ENCODE data around the gene AIFM3. TPM values are rescaled to one million over a fixed set of nuclear protein-coding genes. Genes with fewer than 3 reads are reported as not detected.

The AIFM3 gene
- total and polyA plus RNA-seq, 2 experiments from 2014 or later, result 0.45 to 1.5 TPM

GRCh38 chr22:20995329-20996030, 28.4 kb downstream of the AIFM3 start:
- no peak overlapping the region for H2AFZ ChIP-seq
- H3K4me3 ChIP-seq, result no peak overlapping the region
- no peaks in the 10 kb centered on the region for H3K9me2 ChIP-seq (ENCODE audit: insufficient read depth)
- no peaks in the 10 kb centered on the region for H3K4me1 Mint-ChIP-seq
- H3K4me1 ChIP-seq (ENCODE audit: insufficient read depth), result 0 out of 2 replicates have a peak, but pooled peaks cover under 1% of the 10 kb centered on the region
- no peak overlapping the region for H3K27ac ChIP-seq (ENCODE audit: low read depth)
- no peaks in the 10 kb centered on the region for H3F3A ChIP-seq (replicated peaks; ENCODE audit: low read depth)
- no peak overlapping the region for H3K4me2 ChIP-seq
- no peak overlapping the region for H3K4me3 Mint-ChIP-seq
- H4K20me1 ChIP-seq (replicated peaks; ENCODE audit: insufficient read depth), result no peaks in the 10 kb centered on the region
- peaks cover 17% of the 10 kb centered on the region; the same call in 1 of the 3 replicates for H3K36me3 Mint-ChIP-seq (ENCODE audit: low read depth)
- no peak for TF ChIP-seq NANOG (IDR thresholded peaks at IDR 0.05; ENCODE audit: borderline replicate concordance)
- peaks cover 6% of the 10 kb centered on the region for H3K27me3 Mint-ChIP-seq (ENCODE audit: insufficient read depth, low read depth, poor library complexity)
- no peaks in the 10 kb centered on the region for H3K27me3 ChIP-seq (ENCODE audit: insufficient read depth)
- 0 out of 2 replicates have a peak overlapping the region, but pooled peaks have one; percentile 70 for H3K27ac Mint-ChIP-seq
- no peaks in the 10 kb centered on the region for H3K79me2 ChIP-seq (replicated peaks; ENCODE audit: insufficient read depth)
- no peaks in the 10 kb centered on the region for H3K36me3 ChIP-seq (ENCODE audit: insufficient read depth)
- ATAC-seq, result no peak
- no peaks in the 10 kb centered on the region for H3K9me3 Mint-ChIP-seq
- no peak for DNase-seq (ENCODE audit: low spot score)

- Mint-ChIP-seq H3K27ac (no peak overlapping the region), H3K27me3 (ENCODE audit: insufficient read depth, low read depth, poor library complexity) (peaks cover 8% of the 10 kb centered on the region), H3K9me3 (no peaks in the 10 kb centered on the region), H3K36me3 (ENCODE audit: low read depth) (peaks cover 17% of the 10 kb centered on the region; the same call in 1 of the 3 replicates), H3K4me1 (no peaks in the 10 kb centered on the region), H3K4me3 (no peak overlapping the region)
- no peak for ATAC-seq
- Histone ChIP-seq H4K20me1 (replicated peaks; ENCODE audit: insufficient read depth) (no peaks in the 10 kb centered on the region), H3K4me2 (no peak overlapping the region), H3K36me3 (ENCODE audit: insufficient read depth) (no peaks in the 10 kb centered on the region), H3K4me1 (ENCODE audit: insufficient read depth) (peaks cover 6% of the 10 kb centered on the region; the same call in 1 of the 2 replicates), H3F3A (replicated peaks; ENCODE audit: low read depth) (no peaks in the 10 kb centered on the region), H2AFZ (no peak overlapping the region), H3K9me2 (ENCODE audit: insufficient read depth) (no peaks in the 10 kb centered on the region), H3K27ac (ENCODE audit: low read depth) (no peak overlapping the region), H3K4me3 (no peak overlapping the region), H3K79me2 (replicated peaks; ENCODE audit: insufficient read depth) (no peaks in the 10 kb centered on the region), H3K27me3 (ENCODE audit: insufficient read depth) (no peaks in the 10 kb centered on the region)
- TF ChIP-seq STAT1 (IDR thresholded peaks at IDR 0.05; ENCODE audit: unreplicated experiment), result no peak
- TF ChIP-seq CTCF (conservative IDR thresholded peaks at IDR 0.05; ENCODE audit: low read depth in 2 of 2), result no peak
- no peak for TF ChIP-seq EZH2 (IDR thresholded peaks at IDR 0.05; ENCODE audit: low read depth, unreplicated experiment)
- no peak for TF ChIP-seq ZNF331 (CRISPR knock-in tag; IDR thresholded peaks at IDR 0.05; ENCODE audit: low read depth)
- no peak for TF ChIP-seq CREB1 (CRISPR knock-in tag; IDR thresholded peaks at IDR 0.05; ENCODE audit: low read depth)
- no peak for TF ChIP-seq EZH2phosphoT487 (IDR thresholded peaks at IDR 0.05; ENCODE audit: unreplicated experiment)
- TF ChIP-seq NANOG (IDR thresholded peaks at IDR 0.05; ENCODE audit: borderline replicate concordance), result no peak
- no peak for DNase-seq (ENCODE audit: low spot score)
Observed at GRCh38 chr22:20996031-20996410, 29.0 kb downstream of the AIFM3 start.
